Gastroesophageal sphincter (tissue), 3 donors: ENCODE data around the gene PTPRN2.

ENCODE experiments used
- CTCF ChIP-seq, 4 experiments: fragments of 200-600 bp in 2 of 4; fragments of 450-650 bp in 2 of 4; sonication (generic) in 1 of 4; IDR thresholded peaks; one replicate each; pipeline ENCODE4 v1.5.1; 2017 to 2019; ENCODE audit warnings: antibody characterized with exemption in 4 of 4, mild to moderate bottlenecking in 2 of 4, moderate library complexity in 2 of 4
- EP300 ChIP-seq: sonication (generic); formaldehyde crosslinking; IDR thresholded peaks from one replicate; pipeline ENCODE4 v1.6.1; 2017; ENCODE audit warnings: antibody characterized with exemption, mild to moderate bottlenecking
- POLR2A ChIP-seq, 2 donors: fragments of 450-650 bp; IDR thresholded peaks; one replicate each; pipeline ENCODE4 v1.6.1; 2017; ENCODE audit warnings: antibody characterized with exemption in 2 of 2, mild to moderate bottlenecking in 2 of 2, moderate library complexity in 1 of 2
- POLR2AphosphoS5 ChIP-seq: sonication (generic); formaldehyde crosslinking; IDR thresholded peaks from one replicate; pipeline ENCODE4 v1.6.1; 2017; ENCODE audit warnings: antibody characterized with exemption

- TF ChIP-seq POLR2AphosphoS5 (no peak), CTCF (IDR thresholded peaks at IDR 0.05) (no peak), POLR2A (IDR thresholded peaks at IDR 0.05) (no peak), EP300 (no peak)
These were observed 1061.4 kb downstream of the PTPRN2 start for GRCh38 chr7:157526005-157526912.
